ENCODE data around the gene EFR3B. TPM values are rescaled to one million over a fixed set of nuclear protein-coding genes. Genes with fewer than 3 reads are reported as not detected.

Gene EFR3B
- total RNA-seq, 4 donors from 2014 or later, result under 0.01 to 1.4 (median 0.32) TPM

GRCh38 chr2:25018681-25019080 lies 23.2 kb upstream of the EFR3B start:
- no peak overlapping the region for H3K4me3 ChIP-seq
- no peak overlapping the region for H3K27ac ChIP-seq
- no peaks in the 10 kb centered on the region for H3K27me3 ChIP-seq
- H3K4me1 ChIP-seq, result no peaks in the 10 kb centered on the region
- WGBS, 2 donors, result 89 to 94% methylated on average over 7 of the region's 7 CpGs
- no peaks in the 10 kb centered on the region for H3K36me3 ChIP-seq
- TF ChIP-seq CTCF (IDR thresholded peaks at IDR 0.05), result no peak
- no peak for TF ChIP-seq POLR2A (IDR thresholded peaks at IDR 0.05)
- no peaks in the 10 kb centered on the region for H3K9me3 ChIP-seq
- intact Hi-C loops (cut with DNase I), result no loop called here
- no peak for DNase-seq

DNA sequence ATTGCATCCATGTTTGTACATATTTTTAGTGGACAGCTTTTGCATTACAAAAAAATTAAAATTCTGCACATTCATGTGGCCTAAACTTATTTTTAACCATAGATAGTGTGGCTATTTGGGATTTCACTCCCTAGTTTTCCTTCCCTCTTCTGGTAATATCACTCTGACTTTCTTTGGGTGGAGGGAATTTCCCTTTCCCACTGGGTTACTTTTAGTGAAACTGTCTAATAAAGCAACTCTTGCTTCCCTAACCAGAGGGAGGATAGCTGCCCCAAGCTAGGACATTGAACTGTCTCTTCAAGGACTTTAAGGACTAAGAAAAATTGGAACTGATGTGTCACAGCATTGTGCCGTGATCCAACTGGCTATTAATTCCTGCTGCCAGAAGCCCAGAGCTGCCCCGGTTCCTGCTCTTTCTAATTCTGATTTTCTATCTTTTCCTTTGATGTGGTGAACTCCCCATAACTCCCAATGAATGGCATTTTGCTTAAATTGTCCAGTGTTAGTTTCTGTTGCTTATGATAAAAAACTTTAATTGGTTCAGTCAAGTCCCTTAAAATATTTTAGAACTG lies 20.0 kb upstream of the EFR3B start:
- intact Hi-C loops (cut with DNase I), result no loop called here

DNA sequence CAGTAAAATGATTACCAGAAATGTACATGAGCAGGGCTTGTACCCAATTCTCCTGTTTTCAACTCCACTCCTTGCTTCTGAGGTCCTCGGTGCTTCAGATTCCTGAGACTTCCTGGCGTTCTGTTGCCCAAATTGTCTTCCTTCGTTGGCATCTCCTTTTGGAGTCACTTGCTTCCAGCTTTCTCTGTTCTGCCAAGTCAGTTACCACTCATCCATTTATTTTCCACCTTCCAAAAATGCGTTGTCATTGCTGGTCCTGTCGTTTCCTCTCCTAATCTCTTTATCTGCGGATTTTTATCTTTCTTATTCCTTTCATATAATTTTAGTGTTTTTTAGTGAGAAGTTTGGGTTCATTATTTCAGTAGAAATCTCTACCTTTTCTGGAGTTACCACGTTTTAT lies 18.5 kb upstream of the EFR3B start:
- Histone ChIP-seq H3K27me3 (peaks cover 0 to 7% (median 0%) of the 10 kb centered on the region in 4 donors), H3K9me3 (no peaks in the 10 kb centered on the region), H3K36me3 (no peaks in the 10 kb centered on the region), H3K4me1 (no peaks in the 10 kb centered on the region), H3K4me3 (no peak overlapping the region), H3K27ac (no peak overlapping the region)
- TF ChIP-seq POLR2A (IDR thresholded peaks at IDR 0.05) (no peak), CTCF (IDR thresholded peaks at IDR 0.05) (no peak)
- no peak for DNase-seq
- intact Hi-C loops (cut with DNase I), result no loop called here
- 63 to 67% methylated on average over 7 of the region's 7 CpGs for WGBS, 2 donors

More for the DNA sequence above, 20.0 kb upstream of the EFR3B start:
- whole genome bisulfite sequencing, 2 donors, result 68 to 86% methylated on average over 2 of the region's 2 CpGs
- DNase-seq, result no peak
- Histone ChIP-seq H3K27ac (no peak overlapping the region), H3K4me3 (no peak overlapping the region), H3K9me3 (no peaks in the 10 kb centered on the region), H3K27me3 (peaks cover 0 to 7% (median 0%) of the 10 kb centered on the region in 4 donors), H3K36me3 (no peaks in the 10 kb centered on the region), H3K4me1 (no peaks in the 10 kb centered on the region)
- no peak for TF ChIP-seq POLR2A (IDR thresholded peaks at IDR 0.05)
- TF ChIP-seq CTCF (IDR thresholded peaks at IDR 0.05), result no peak

DNA sequence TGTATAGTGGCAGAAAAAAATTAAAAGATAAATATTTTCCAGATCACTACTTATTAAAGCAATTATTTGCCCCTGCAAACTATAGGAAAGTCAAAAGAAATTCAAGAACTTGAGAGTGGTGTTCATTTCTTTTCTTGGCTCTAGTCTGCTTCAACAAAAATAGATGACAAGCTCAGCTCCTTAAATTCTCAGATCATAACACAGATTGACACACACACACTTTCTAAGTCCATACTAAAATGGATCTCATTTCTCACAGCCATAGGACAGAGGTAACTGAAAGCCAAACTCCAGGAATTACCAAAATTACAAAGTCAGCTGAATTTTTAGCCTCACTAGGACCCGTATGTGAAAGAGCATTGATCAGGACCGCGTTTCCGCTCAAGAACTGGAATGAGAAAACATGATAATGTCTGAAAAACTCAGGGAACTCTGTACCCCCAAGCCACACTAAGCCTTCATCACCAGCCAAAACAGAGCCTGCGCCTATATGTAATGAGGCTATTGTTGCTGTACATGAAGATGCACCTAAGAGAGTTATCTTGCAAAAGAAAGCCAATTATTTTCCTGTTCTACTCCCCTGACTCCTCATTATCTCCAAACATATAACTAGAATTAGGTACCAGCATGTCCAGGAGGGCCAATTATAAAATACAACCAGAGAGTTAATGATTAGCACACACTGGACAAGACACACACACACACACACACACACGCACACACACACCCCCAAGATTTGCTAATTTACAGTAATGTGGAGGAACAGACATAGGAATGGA lies 16.5 kb upstream of the EFR3B start:
- intact Hi-C loops (cut with DNase I), result no loop called here
- 87 to 93% methylated on average over 6 of the region's 6 CpGs for whole genome bisulfite sequencing, 2 donors
- Histone ChIP-seq H3K27me3 (peaks cover 0 to 7% (median 0%) of the 10 kb centered on the region in 4 donors), H3K36me3 (no peaks in the 10 kb centered on the region), H3K4me1 (no peaks in the 10 kb centered on the region), H3K4me3 (no peak overlapping the region), H3K9me3 (no peaks in the 10 kb centered on the region), H3K27ac (no peak overlapping the region)
- no peak for TF ChIP-seq POLR2A (IDR thresholded peaks at IDR 0.05)
- TF ChIP-seq CTCF (IDR thresholded peaks at IDR 0.05), result no peak
- DNase-seq, result no peak

- intact Hi-C loops (cut with DNase I), result no loop called here
- H3K4me3 ChIP-seq, result no peak overlapping the region
- no peaks in the 10 kb centered on the region for H3K9me3 ChIP-seq
- TF ChIP-seq CTCF (IDR thresholded peaks at IDR 0.05) (no peak), POLR2A (IDR thresholded peaks at IDR 0.05) (no peak)
- H3K27ac ChIP-seq, result no peak overlapping the region
- H3K36me3 ChIP-seq, result no peaks in the 10 kb centered on the region
- 87% methylated on average over 8 to 9 of the region's 9 CpGs for WGBS, 2 donors
- no peaks in the 10 kb centered on the region for H3K4me1 ChIP-seq
- no peak for DNase-seq
- H3K27me3 ChIP-seq, result peaks cover 0 to 7% (median 0%) of the 10 kb centered on the region in 4 donors
These were observed 15.8 kb upstream of the EFR3B start for GRCh38 chr2:25026008-25026530.

Data from esophagus squamous epithelium (tissue), 5 donors.